Measurements from ENCODE around the gene CXCL3.

The CXCL3 gene

GRCh38 chr4:74055096-74055495 lies 16.6 kb upstream of the CXCL3 start:
- H3K4me3 ChIP-seq (ENCODE audit: low read depth, low read length), result no peak overlapping the region
- H3K27ac ChIP-seq, result no peak overlapping the region
- no peak for DNase-seq
- H3K27me3 ChIP-seq (ENCODE audit: insufficient read depth, low read depth, severe bottlenecking), result no peaks in the 10 kb centered on the region
- no peaks in the 10 kb centered on the region for H3K36me3 ChIP-seq
- TF ChIP-seq, protein P1, sequence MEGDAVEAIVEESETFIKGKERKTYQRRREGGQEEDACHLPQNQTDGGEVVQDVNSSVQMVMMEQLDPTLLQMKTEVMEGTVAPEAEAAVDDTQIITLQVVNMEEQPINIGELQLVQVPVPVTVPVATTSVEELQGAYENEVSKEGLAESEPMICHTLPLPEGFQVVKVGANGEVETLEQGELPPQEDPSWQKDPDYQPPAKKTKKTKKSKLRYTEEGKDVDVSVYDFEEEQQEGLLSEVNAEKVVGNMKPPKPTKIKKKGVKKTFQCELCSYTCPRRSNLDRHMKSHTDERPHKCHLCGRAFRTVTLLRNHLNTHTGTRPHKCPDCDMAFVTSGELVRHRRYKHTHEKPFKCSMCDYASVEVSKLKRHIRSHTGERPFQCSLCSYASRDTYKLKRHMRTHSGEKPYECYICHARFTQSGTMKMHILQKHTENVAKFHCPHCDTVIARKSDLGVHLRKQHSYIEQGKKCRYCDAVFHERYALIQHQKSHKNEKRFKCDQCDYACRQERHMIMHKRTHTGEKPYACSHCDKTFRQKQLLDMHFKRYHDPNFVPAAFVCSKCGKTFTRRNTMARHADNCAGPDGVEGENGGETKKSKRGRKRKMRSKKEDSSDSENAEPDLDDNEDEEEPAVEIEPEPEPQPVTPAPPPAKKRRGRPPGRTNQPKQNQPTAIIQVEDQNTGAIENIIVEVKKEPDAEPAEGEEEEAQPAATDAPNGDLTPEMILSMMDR (IDR thresholded peaks at IDR 0.05; ENCODE audit: low read depth, low read length), result no peak
- no peaks in the 10 kb centered on the region for H3K9me3 ChIP-seq (ENCODE audit: severe bottlenecking)

DNA sequence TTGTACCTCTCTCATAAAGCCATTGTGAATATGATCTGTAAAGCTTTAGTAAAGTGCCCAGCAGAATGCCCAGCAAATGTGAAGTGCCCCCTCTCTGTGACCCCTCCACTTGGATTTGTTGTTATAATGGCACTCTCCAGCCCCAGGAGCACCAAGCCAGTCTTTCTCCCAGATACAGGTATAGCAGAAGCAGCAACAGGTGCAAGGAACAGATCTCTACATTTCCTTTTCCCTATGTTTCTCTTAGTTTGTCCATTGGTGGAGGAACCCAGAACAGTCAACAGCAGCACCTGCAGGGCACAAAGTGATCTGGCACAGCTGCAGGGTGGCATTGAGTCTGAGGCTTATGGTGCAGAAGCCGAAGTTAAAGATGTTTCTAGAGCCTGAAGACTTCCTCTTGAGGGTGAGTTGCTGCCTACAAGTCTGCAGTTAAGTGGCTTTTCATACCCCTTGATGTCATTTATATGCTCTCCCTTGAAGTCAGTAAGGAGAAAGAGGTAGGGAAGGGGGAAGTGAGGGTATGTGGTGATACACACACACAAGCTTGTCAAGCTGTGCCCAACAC lies 16.1 kb upstream of the CXCL3 start:
- Histone ChIP-seq H3K36me3 (no peaks in the 10 kb centered on the region), H3K27ac (no peak overlapping the region), H3K27me3 (ENCODE audit: insufficient read depth, low read depth, severe bottlenecking) (no peaks in the 10 kb centered on the region), H3K4me3 (ENCODE audit: low read depth, low read length) (no peak overlapping the region), H3K9me3 (ENCODE audit: severe bottlenecking) (no peaks in the 10 kb centered on the region)
- TF ChIP-seq, protein P1 (IDR thresholded peaks at IDR 0.05; ENCODE audit: low read depth, low read length), result no peak
- DNase-seq, result no peak

- H3K27ac ChIP-seq, result no peak overlapping the region
- TF ChIP-seq, protein P1 (IDR thresholded peaks at IDR 0.05; ENCODE audit: low read depth, low read length), result no peak
- no peak for DNase-seq
These were observed 8.7 kb upstream of the CXCL3 start for GRCh38 chr4:74047152-74047551.

DNA sequence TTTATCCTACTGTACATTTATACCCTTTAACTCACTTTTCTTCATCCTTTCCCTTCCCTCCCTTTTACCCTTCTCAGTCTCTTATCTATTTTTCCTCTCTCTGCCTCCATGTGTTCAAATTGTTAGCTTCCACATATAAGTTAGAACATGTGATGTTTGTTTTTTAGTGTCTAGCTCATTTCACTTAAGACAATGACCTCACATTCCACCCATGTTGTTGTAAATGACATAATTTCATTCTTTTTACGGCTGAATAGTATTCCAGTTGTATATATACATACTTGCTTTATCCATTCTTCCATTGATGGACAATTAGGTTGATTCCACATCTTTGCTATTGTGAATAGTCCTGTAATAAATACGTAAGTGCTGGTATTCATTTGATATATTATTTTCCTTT lies 7.3 kb upstream of the CXCL3 start:
- Histone ChIP-seq H3K27ac (no peak overlapping the region), H3K4me3 (ENCODE audit: low read depth, low read length) (no peak overlapping the region), H3K27me3 (ENCODE audit: insufficient read depth, low read depth, severe bottlenecking) (no peaks in the 10 kb centered on the region), H3K9me3 (ENCODE audit: severe bottlenecking) (peaks cover 3% of the 10 kb centered on the region), H3K36me3 (no peaks in the 10 kb centered on the region)
- DNase-seq, result no peak
- TF ChIP-seq, protein P1 (IDR thresholded peaks at IDR 0.05; ENCODE audit: low read depth, low read length), result no peak

More at GRCh38 chr4:74047152-74047551, 8.7 kb upstream of the CXCL3 start:
- H3K4me3 ChIP-seq (ENCODE audit: low read depth, low read length), result no peak overlapping the region
- no peaks in the 10 kb centered on the region for H3K36me3 ChIP-seq
- peaks cover 3% of the 10 kb centered on the region for H3K9me3 ChIP-seq (ENCODE audit: severe bottlenecking)
- H3K27me3 ChIP-seq (ENCODE audit: insufficient read depth, low read depth, severe bottlenecking), result no peaks in the 10 kb centered on the region

- Histone ChIP-seq H3K36me3 (no peaks in the 10 kb centered on the region), H3K4me3 (ENCODE audit: low read depth, low read length) (no peak overlapping the region), H3K27ac (no peak overlapping the region), H3K27me3 (ENCODE audit: insufficient read depth, low read depth, severe bottlenecking) (no peaks in the 10 kb centered on the region), H3K9me3 (ENCODE audit: severe bottlenecking) (peaks cover 3% of the 10 kb centered on the region)
- DNase-seq, result no peak
- TF ChIP-seq, protein P1 (IDR thresholded peaks at IDR 0.05; ENCODE audit: low read depth, low read length), result no peak
These were observed 6.8 kb upstream of the CXCL3 start for GRCh38 chr4:74045247-74045646.

- TF ChIP-seq, protein P1 (IDR thresholded peaks at IDR 0.05; ENCODE audit: low read depth, low read length), result no peak
- no peaks in the 10 kb centered on the region for H3K36me3 ChIP-seq
- peaks cover 3% of the 10 kb centered on the region for H3K9me3 ChIP-seq (ENCODE audit: severe bottlenecking)
- H3K27me3 ChIP-seq (ENCODE audit: insufficient read depth, low read depth, severe bottlenecking), result no peaks in the 10 kb centered on the region
- no peak for DNase-seq
- no peak overlapping the region for H3K27ac ChIP-seq
- H3K4me3 ChIP-seq (ENCODE audit: low read depth, low read length), result no peak overlapping the region
These were observed 6.2 kb upstream of the CXCL3 start for GRCh38 chr4:74044677-74045076.
